Esophagus muscularis mucosa (tissue), 4 donors: ENCODE measurements around the gene MSH6. TPM values are rescaled to one million over a fixed set of nuclear protein-coding genes. Genes with fewer than 3 reads are reported as not detected.

Source experiments
- DNase-seq: peaks from one replicate; pipeline ENCODE4 v3.0.0-alpha.2; 2017; ENCODE audit errors: extremely low spot score
- H3K27ac ChIP-seq, 4 donors: fragments of 200-600 bp; sonication (generic); replicated peaks in 1 of 4; 1 replicate in 3 of 4; 2 replicates in 1 of 4; pipeline ENCODE4 v1.5.1; 2016 to 2019; ENCODE audit warnings: mild to moderate bottlenecking in 1 of 4
- H3K27me3 ChIP-seq, 4 donors: fragments of 200-600 bp; sonication (generic); one replicate each; pipeline versions ENCODE4 v1.5.1 to v1.6.0; 2016 to 2019
- H3K36me3 ChIP-seq, 4 donors: fragments of 200-600 bp; sonication (generic); one replicate each; pipeline ENCODE4 v1.5.1; 2016 to 2019
- H3K4me1 ChIP-seq, 4 donors: fragments of 200-600 bp; sonication (generic); one replicate each; pipeline ENCODE4 v1.5.1; 2016 to 2019
- H3K4me3 ChIP-seq, 4 donors: fragments of 200-600 bp; sonication (generic); 1 replicate in 2 of 4; 2 replicates in 2 of 4; pipeline ENCODE4 v1.5.1; 2016 to 2019; ENCODE audit warnings: mild to moderate bottlenecking in 4 of 4, moderate library complexity in 1 of 4
- H3K9me3 ChIP-seq, 4 donors: fragments of 200-600 bp; sonication (generic); 1 replicate in 3 of 4; 2 replicates in 1 of 4; pipeline ENCODE4 v1.5.1; 2016 to 2019
- EP300 ChIP-seq: sonication (generic); formaldehyde crosslinking; IDR thresholded peaks from one replicate; pipeline ENCODE4 v1.6.1; 2017; ENCODE audit warnings: antibody characterized with exemption
- POLR2A ChIP-seq: fragments of 450-650 bp; IDR thresholded peaks from one replicate; pipeline ENCODE4 v1.6.1; 2017; ENCODE audit warnings: antibody characterized with exemption, moderate library complexity, mild to moderate bottlenecking, low read depth
- POLR2AphosphoS5 ChIP-seq, 2 donors: sonication (generic); formaldehyde crosslinking; IDR thresholded peaks; one replicate each; pipeline ENCODE4 v1.6.1; 2017; ENCODE audit warnings: antibody characterized with exemption in 2 of 2
- WGBS: methylation state at CpG from one replicate; pipeline ENCODE4 v1.1.5; 2018; 5-methylcytosine and 5-hydroxymethylcytosine counted together
- intact Hi-C: fragments of 100-400 bp; cut with DNase I; formaldehyde crosslinking; loops from one replicate; pipeline ENCODE4 v1.15.1; 2023
- total RNA-seq, 4 donors: library from RNA; depleted of rRNA; stranded (reverse); fragments of >200 nt; gene quantifications; one replicate each; pipeline versions ENCODE4 v1.1.0 to v1.2.1, GENCODE V29; 2016
- TF ChIP-seq, protein P1 (sequence below), 3 experiments: fragments of 200-600 bp in 2 of 3; fragments of 450-650 bp in 1 of 3; sonication (generic) in 2 of 3; IDR thresholded peaks; one replicate each; pipeline ENCODE4 v1.5.1; 2017 to 2019; ENCODE audit warnings: antibody characterized with exemption in 3 of 3, mild to moderate bottlenecking in 2 of 3, moderate library complexity in 1 of 3

Gene MSH6, protein sequence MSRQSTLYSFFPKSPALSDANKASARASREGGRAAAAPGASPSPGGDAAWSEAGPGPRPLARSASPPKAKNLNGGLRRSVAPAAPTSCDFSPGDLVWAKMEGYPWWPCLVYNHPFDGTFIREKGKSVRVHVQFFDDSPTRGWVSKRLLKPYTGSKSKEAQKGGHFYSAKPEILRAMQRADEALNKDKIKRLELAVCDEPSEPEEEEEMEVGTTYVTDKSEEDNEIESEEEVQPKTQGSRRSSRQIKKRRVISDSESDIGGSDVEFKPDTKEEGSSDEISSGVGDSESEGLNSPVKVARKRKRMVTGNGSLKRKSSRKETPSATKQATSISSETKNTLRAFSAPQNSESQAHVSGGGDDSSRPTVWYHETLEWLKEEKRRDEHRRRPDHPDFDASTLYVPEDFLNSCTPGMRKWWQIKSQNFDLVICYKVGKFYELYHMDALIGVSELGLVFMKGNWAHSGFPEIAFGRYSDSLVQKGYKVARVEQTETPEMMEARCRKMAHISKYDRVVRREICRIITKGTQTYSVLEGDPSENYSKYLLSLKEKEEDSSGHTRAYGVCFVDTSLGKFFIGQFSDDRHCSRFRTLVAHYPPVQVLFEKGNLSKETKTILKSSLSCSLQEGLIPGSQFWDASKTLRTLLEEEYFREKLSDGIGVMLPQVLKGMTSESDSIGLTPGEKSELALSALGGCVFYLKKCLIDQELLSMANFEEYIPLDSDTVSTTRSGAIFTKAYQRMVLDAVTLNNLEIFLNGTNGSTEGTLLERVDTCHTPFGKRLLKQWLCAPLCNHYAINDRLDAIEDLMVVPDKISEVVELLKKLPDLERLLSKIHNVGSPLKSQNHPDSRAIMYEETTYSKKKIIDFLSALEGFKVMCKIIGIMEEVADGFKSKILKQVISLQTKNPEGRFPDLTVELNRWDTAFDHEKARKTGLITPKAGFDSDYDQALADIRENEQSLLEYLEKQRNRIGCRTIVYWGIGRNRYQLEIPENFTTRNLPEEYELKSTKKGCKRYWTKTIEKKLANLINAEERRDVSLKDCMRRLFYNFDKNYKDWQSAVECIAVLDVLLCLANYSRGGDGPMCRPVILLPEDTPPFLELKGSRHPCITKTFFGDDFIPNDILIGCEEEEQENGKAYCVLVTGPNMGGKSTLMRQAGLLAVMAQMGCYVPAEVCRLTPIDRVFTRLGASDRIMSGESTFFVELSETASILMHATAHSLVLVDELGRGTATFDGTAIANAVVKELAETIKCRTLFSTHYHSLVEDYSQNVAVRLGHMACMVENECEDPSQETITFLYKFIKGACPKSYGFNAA (N-terminal part only)
- 10 to 100 TPM; 28.2 to 47.0 (median 39.6) TPM for total RNA-seq

- whole genome bisulfite sequencing = 1% methylated on average over 26 of the region's 98 CpGs
- intact Hi-C loops = loop anchor here (5.0 to 10.0 kb wide), 3 partner anchors 124 to 642 kb away; partner anchors contain the start of gene FBXO11
- peak; percentile 88 to 95 for TF ChIP-seq POLR2AphosphoS5 (IDR thresholded peaks at IDR 0.05)
- TF ChIP-seq, protein P1, sequence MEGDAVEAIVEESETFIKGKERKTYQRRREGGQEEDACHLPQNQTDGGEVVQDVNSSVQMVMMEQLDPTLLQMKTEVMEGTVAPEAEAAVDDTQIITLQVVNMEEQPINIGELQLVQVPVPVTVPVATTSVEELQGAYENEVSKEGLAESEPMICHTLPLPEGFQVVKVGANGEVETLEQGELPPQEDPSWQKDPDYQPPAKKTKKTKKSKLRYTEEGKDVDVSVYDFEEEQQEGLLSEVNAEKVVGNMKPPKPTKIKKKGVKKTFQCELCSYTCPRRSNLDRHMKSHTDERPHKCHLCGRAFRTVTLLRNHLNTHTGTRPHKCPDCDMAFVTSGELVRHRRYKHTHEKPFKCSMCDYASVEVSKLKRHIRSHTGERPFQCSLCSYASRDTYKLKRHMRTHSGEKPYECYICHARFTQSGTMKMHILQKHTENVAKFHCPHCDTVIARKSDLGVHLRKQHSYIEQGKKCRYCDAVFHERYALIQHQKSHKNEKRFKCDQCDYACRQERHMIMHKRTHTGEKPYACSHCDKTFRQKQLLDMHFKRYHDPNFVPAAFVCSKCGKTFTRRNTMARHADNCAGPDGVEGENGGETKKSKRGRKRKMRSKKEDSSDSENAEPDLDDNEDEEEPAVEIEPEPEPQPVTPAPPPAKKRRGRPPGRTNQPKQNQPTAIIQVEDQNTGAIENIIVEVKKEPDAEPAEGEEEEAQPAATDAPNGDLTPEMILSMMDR (IDR thresholded peaks at IDR 0.05) = peak in 1 of 3 experiments; percentile 17
- TF ChIP-seq POLR2A = peak; percentile 67
- no peak for TF ChIP-seq EP300
- Histone ChIP-seq H3K4me3 (peak within 1 kb of the TSS; percentile 77 to 99 (median 84)), H3K27ac (peak within 1 kb of the TSS; percentile 92 to 99 (median 94)), H3K9me3 (no peaks in the 10 kb centered on the region), H3K36me3 (no peaks in the 10 kb centered on the region), H3K4me1 (peaks cover 12 to 38% (median 31%) of the 10 kb centered on the region in 4 donors), H3K27me3 (no peaks in the 10 kb centered on the region)
- DNase-seq = peak; percentile 96
Observed at GRCh38 chr2:47782671-47783485, at the start of gene MSH6. Gene MSH6, plus strand, starts transcription at chr2:47783145. Its CDS starts 89 bp downstream, at chr2:47783234.

- H3K27ac ChIP-seq = no peak overlapping the region
Observed at GRCh38 chr2:47735136-47735869, 47.6 kb upstream of the MSH6 start.

GRCh38 chr2:47735912-47736311 lies 47.0 kb upstream of the MSH6 start:
- WGBS = 88% methylated on average over 3 of the region's 3 CpGs
- Histone ChIP-seq H3K36me3 (no peaks in the 10 kb centered on the region), H3K9me3 (no peaks in the 10 kb centered on the region)

More at GRCh38 chr2:47735136-47735869, 47.6 kb upstream of the MSH6 start:
- intact Hi-C loops = no loop called here
- DNase-seq = no peak
- Histone ChIP-seq H3K36me3 (no peaks in the 10 kb centered on the region), H3K27me3 (no peaks in the 10 kb centered on the region), H3K4me3 (no peak overlapping the region), H3K9me3 (no peaks in the 10 kb centered on the region), H3K4me1 (no peaks in the 10 kb centered on the region)
- TF ChIP-seq POLR2A = no peak
- WGBS = 55% methylated on average over 4 of the region's 4 CpGs

More at GRCh38 chr2:47735912-47736311, 47.0 kb upstream of the MSH6 start:
- Histone ChIP-seq H3K27ac (no peak overlapping the region), H3K4me3 (no peak overlapping the region), H3K4me1 (no peaks in the 10 kb centered on the region), H3K27me3 (no peaks in the 10 kb centered on the region)
- TF ChIP-seq EP300 (no peak), POLR2AphosphoS5 (IDR thresholded peaks at IDR 0.05) (no peak)
- TF ChIP-seq, protein P1 (IDR thresholded peaks at IDR 0.05) = no peak
- DNase-seq = no peak
- intact Hi-C loops = no loop called here
